Measurements from ENCODE around the gene PRKCA.

Gene PRKCA

DNA sequence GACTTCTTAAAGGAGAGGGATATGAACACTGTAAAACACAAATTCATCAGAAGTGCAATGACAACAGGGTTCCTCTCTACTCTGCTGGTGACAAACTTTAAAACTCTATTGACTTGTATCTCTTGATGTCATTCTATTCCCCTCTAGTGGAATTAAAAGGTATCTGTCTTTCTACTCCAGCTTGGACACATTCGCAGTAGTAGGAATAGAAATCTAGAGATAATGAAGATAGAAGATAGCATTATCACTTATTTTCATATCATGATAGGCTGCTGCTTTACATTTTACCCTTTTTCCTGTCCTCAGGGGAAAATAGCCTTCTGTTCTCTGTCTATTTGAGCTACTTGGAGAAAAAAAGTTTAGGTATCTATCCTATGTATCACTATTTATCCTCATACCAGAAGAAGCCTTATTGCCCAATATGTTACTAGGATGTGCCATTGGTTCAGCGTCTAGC is 322.9 kb downstream of the PRKCA start:
- no peak for DNase-seq (ENCODE audit: low read depth)

DNA sequence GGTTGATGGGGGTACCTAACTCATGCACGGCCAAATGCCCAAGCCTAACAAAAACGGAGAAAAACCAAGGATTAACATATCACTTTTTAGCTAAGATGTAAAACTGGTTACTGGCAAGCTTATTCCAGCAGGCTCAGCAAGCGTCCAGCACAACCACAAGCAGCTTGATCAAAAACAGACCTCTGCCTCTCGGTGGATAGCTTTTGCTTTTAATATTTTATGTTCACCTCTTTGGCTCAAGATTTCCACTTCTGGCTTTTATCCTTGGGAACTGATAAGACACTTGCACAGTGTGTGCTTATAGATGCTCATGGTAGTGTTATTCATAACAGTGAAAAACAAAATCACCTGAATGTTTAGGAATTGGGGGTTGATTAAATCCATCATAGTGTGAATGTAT is 325.6 kb downstream of the PRKCA start:
- DNase-seq (ENCODE audit: low read depth), result no peak

DNA sequence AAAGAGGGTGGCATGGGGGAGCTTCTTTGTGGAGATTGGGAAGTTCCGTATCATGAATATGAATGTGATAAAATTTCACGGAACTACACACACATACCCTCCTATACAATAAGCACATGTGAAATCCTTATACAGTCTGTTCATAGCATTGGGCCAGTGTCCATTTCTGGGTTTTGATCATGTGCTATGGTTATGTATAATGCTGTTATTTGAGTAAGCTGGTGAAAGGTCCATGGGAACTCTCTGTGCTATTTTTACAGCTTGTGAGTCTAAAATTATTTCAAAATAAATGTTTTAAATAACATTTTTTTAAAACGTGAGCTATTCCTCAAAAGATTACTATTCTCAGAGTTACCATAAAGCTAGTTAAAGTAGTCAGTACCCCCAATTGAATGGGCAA is 327.3 kb downstream of the PRKCA start:
- DNase-seq (ENCODE audit: low read depth), result no peak

DNA sequence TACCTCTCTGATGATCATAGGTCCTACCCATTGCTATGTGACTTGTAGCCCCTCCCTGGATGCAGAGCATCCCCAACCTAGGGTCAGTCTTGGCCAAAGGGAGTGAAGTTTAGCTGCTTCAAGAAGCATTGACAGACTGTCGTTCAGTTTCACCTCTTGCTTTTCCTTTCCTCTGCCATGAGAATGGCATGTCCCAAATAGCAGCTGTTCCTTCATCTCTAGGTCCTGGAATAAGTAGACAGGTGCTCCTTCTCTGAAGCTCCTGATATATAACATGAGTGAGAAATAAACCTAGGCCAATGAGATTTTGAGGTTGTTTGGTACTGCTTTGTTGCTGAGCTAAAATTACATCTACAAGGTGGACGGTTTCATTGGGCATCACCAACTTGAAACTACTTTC is 328.0 kb downstream of the PRKCA start:
- DNase-seq (ENCODE audit: low read depth), result no peak

DNA sequence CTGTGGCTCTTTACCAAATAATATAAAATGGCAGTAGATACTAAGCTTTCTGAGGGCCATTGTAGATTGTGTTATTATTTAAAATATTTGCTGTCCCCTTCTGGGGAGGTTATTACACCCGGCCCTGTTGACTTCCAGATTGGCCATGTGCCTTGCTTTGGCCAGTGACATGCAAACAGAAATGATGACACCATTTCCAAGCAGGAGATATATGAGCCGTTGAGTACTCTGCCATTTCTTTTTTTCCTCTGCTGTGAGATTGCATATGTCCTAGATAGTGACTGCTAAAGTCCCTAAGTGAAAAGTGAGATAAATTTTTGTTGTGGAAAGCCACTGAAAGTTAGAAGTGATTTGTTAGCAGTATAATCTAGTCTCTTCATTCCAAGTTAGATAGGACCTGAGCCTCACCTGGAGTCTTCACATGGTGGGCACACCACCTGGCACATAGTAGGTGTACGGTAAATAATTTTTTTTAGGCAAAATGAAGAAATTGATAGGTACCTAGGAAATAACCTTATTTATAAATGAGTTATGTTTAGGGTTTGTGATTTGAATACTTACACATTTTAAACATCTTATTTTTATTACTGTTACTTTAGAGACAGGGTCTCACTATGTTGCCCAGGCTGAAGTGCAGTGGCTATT is 328.5 kb downstream of the PRKCA start:
- no peak for DNase-seq (ENCODE audit: low read depth)

DNA sequence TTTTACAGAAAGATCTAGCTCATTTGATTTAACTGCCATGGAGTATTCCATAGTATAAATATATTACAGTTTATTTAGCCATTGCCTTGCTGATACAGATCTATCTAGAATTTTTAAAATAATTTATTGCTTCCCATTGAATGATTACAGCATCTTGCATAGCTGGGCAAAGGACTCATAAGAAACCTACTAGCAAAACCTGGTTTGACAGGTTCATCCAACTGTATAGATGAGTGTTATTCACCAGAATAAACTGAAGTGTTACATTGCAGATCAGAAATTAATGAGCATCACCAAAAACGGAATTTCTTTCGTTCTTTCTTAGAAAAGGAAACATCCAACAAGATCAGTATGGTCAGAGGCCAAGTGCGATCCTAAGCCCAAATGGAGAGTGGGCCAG is 330.3 kb downstream of the PRKCA start:
- no peak for DNase-seq (ENCODE audit: low read depth)

DNA sequence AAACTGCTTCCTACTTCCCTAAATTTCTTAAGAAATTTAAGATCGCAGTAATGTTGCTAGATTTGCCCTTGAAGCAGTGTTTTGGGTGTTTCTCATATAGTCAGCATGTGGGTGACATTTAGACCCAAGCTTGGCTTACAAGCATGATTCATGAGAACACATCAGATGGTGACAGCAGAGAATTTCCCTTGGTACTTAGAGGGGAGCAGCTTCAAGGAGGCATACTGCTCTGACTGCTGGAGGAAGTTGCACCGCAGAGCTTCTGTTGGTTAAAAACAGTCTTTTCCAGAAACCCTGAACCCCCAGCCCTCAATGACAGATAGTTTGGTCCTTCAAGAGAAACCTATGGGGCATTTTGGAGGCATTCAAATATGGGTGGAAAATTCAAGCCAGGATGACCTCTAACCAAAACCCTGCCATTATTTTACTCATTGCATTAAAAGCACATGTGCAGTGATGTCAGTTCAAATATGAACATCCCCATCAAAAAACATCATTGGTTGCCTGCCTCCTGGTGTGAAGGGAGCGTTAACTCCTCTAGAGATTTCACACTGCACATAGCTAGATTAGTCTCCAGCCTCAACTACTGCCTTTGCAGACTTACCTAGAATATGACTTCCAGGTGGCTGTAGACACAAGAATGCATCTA is 331.0 kb downstream of the PRKCA start:
- no peak for DNase-seq (ENCODE audit: low read depth)

DNA sequence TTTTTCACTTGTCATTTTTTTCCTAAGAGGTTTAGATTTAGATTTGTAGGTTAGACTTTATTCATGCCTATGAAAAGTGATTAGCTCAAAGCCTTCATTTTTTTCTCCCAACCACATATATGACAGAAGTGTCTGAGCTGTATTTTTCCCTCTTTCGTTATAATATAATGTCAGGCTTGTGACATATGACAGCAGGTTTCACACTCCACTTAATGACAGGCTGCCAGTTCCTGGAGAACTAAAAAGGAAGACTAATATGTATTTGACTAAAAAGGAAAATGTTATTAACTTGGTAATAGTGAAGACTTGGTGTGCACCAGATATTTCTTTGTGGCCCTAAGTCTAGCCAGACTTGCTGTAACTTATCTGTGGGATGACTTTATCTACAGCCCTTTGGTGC is 331.8 kb downstream of the PRKCA start:
- no peak for DNase-seq (ENCODE audit: low read depth)

DNA sequence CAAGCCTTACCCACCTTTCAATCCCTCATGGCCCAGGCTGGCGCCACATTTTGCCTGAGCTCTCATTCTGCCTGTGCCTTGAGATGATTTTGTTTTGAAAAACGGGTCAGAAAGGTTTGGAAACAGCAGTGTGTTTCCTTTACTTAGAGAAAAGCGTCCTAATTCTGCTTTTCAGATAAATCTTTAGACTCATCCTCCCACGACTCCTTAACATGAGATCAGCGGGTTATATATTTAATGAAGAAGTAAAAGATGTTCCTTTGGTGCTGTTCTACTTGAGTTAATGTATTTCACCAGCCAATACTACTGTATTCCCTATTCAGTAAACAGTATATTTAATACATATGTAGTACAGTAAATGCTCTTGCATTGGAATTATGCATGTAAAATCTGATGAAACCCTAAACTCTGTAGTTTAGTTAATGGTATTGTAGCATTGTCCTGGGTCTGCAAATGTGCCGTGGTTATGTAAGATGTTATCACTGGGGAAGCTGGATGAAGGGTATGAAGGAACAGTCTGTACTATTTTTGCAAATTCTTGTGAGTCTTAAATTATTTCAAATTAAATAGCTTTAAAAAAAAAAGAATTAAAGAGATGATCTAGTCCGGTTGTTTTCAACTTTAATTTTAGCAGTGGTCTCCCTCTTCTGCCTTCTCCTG is 333.1 kb downstream of the PRKCA start:
- DNase-seq (ENCODE audit: low read depth), result no peak

DNA sequence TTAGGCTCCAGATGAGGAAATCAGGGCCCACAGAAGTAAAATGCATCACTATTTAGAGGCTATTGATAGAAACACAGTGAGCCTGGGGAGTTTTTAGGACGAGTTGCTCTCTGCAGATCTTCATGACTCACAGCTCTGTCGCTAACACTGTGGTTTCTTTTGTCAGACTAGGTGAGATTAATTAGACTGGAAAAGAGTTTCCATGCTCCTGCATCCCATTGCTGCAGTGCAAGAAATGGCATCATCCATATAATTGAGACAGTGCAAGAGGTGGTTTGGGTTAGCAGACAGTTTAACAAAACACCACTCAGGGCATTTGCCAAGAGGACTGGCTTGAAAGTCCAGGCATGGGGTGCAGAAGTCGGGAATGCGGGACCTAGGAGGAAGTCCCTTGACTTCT is 333.7 kb downstream of the PRKCA start:
- no peak for DNase-seq (ENCODE audit: low read depth)

DNA sequence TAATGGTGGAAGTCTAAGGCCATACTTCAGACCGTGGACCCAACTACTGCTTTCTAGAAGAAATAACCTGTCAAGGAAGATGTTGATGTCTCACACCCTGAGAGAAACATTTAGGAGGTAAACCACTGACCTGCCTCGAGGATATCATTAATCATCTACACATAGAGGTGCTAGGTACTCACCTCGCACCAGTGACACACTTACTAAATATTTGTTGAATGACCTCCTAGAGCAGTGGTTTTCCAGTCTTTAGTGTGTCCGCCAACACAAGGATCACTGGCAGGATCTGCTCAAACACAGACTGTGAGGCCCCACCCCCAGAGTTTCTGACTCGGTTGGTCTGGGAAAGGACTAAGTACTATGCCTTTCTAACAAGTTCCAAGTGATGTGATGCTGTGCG is 335.1 kb downstream of the PRKCA start:
- DNase-seq (ENCODE audit: low read depth), result no peak

DNA sequence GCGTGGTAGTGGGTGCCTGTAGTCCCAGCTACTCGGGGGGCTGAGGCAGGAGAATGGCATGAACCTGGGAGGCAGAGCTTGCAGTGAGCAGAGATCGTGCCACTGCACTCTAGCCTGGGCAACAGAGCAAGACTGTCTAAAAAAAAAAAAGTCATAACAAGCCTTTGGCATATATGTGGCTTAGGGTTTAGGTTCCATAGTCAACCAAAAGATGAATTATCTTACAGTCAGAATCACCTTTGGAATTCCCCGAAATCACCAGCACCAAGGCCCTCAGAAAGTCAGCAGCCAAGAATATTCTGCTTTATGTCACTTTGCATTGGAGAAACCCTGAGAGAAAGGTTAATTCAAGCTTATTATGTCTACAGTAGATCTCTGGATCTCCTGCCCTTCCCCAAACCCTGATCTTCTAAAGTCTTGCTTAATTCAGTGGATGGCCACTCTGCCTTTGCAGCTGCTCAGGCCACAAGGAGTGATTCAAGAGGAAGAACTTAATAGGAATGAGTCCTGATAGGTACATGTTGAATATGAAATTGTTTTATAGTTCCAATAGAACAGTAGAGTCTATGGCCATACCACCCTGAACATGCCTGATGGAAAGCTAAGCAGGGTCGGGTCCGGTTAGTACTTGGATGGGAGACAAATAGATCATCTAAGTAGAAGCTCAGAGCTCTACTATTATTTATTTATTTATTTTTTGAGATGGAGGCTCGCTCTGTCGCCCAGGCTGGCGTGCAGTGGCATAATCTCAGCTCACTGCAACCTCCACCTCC is 336.5 kb downstream of the PRKCA start:
- DNase-seq (ENCODE audit: low read depth), result no peak

DNA sequence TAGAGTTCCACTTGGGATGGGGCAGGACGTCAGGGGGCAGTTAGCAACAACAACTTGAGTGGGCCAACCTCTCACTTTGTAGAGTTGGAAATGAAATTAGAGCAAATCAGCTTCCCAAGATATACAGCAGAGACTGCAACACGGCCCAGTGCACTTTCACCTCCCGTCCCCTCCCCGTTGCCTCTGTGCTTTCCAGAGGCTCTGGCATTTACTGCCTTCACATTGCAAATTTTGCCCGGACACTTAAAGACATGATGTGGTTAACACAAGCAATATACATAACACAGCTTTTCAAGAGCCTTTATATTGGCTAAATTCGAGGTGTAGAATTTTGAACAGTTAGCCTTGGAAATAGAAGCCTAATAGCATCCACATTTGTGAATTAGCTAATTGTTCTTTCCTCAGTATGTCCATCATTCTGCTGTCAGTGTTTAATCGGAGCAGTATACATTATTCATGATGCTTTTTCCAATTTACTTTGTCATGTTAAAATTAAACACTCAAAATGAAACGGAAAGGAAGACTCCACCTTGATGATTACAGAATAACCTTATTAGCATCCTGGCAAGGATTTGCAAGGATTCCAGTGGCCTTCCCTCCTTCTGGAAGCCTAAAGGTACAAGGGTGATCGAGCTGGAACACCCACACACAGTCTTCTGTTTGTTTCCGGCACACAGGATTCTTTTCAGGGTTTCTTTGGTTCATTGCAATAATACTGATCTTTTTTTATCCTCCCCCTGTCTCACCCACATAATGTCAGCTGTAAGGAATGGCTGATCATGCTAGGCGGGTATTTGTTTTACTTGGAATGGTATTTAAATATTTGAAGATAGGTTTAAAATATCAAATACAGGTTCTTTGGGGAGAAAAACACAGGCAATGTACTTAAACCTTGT is 341.6 kb downstream of the PRKCA start:
- no peak for DNase-seq (ENCODE audit: low read depth)

DNA sequence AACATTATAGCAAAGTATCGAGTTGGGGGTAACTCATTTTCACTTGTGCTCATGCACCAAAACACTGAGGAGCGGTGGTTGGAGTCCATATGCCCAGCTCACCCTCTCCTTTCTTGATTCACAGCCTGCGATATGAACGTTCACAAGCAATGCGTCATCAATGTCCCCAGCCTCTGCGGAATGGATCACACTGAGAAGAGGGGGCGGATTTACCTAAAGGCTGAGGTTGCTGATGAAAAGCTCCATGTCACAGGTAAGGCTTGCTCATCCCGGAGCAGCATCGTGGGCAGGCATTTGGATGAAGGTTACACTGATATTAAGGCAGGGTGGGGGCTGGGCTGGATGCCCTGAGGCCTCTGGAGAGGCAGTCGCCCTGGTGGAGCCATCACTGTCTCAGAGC is 342.8 kb downstream of the PRKCA start:
- no peak for DNase-seq (ENCODE audit: low read depth)

DNA sequence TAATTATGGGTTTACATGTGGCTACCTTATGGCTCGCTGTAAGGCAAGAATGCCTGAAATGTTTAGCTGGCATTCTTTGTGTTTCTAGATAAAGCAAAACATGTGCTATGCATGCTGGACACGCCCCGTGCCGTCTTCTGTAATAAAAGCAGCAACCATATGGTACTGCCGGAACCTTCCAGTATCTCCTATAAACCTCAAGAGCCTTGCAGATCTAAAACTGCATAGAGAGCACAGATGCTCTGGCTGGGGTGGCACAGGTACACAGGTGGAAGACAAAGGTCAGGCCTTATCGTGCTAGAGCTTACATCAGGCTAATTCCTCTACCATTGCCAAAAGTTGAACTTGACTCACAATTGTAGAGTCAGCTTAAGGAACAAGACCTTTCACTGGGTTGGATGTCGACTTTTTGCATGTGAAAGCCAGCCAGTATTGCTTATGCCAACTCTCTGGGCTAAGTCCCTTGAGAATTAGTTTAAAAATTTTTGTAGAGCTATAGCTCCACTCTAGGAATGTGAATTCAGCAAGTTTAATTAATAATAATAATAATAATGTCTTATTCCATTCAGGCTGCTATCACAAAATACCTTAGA is 345.1 kb downstream of the PRKCA start:
- DNase-seq (ENCODE audit: low read depth), result no peak

DNA sequence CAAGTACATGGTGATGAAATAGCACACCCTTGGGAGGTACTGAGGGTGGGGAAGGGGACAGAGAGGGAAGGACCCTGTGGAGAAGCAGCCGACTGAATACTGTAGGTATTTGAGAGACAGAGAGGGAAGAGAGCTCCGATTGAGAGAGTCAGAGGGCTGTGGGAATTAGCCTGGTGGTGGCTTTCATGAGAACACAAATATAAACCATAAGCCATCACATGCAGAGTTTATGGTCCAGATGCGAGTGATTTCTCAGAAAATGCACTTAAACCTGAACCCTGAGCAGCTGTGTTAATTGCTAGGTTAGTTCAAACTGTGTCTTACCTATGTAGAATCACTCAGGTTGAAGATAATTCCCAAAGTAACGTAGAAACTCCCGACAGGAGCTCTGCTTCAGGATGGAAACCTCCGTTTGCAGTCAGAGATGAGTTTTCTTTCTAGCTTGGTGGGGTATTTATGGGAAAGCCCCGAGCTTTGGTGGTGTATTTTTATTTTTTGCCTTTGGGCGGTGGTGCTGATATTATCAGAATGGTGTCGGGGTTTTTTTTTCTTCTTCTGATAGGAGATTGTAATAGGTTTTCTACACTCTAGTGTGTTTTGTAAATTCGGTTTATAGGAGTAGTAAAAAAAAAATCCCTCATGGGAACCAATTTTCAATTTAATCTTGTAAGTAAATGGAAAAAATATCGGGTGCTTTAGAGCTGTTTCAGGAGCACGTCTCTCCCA is 347.6 kb downstream of the PRKCA start:
- no peak for DNase-seq (ENCODE audit: low read depth)

DNA sequence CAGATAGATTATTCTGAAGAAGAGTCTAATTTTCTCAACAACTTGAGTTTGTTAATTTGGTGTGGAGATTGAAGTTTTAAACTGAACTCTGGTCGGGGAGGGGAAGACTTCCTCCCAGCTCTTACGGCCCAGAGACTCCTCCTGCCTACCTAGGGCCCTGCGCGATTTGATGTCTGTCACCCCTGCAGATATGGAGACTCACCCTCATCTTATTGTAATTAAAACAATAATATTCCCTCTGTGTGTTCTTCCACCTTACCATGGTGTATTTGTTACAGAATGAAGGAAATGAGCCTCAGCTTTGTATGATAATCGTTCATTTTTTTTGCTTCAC is 348.1 kb downstream of the PRKCA start:
- DNase-seq (ENCODE audit: low read depth), result no peak

DNA sequence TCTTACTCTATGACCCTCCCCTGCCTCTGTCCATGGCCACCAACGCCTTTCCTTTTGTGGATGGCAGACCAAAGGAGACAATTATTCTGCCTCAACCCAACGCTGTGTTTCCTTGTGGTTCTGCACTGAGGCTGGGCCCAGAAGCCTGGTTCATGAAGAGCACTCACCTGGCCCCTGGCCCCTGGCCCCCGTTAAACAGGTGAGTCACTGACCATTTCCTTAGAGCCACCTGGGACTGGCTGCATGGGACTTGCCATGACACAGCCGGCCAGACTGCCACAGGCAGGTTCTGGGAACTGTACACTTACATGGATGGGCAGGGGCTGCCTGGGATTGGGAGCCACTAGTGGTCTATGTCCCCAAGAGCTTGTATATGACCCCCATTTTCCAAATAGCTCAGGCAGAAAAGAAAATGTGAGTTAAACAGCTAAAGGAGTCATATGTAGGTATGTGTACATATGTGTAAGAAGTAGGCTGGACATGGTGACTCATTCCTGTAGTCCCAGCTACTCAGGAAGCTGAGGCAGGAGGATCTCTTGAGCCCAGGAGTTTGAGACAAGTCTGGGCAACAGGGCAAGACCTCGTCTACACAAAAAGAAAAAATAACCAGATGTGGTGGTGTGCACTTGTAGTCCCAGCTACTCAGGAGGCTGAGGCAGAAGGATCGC is 350.6 kb downstream of the PRKCA start:
- DNase-seq (ENCODE audit: low read depth), result no peak

DNA sequence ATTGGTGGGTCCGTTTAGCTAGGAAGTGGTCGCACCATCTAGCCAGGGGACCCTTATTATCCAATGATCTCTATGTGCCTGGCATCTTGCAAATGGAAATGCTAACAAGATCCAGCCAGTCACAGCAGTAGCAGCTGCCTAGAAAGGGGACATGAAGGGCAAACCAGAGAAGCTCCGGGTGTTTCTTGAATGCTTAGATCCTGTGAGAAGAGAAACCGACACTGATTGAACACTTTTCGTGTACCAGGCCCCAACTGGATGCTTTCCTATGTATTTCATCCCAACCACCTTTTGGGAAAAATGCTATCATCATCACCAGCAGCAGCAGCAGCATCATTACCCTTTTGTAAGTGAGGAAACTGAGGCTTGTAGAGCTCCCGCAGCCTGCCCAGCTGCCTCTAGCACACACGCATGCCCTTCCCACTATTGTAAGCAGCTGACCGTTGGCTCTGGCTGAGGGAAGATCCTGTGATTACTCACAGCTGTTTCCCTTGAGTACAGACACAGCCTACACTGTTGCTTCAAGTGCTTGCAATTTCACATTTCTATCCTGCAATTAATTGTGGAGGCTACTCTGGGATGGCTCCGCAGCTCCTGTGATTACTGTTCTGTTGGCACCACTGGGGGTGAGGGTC is 351.8 kb downstream of the PRKCA start:
- DNase-seq (ENCODE audit: low read depth), result no peak

DNA sequence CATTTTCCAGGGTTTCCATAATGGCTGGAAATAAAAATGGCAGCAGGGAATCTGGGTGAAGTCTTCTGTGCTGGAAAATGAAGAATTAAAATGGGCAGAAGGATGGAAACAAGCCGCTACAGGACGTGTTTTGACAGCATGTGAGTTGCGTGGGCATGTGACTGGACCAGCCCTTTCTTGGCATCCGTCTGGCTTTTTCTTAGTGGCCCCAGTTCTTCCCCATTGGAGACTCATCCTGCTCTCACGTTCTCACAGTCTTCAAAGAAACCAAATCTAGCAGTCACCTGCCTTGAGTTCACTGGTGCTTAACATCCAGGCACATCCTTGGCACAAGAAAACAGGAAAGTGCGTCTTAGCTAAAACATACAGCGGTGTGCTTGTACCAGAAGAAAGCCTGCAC is 352.4 kb downstream of the PRKCA start:
- no peak for DNase-seq (ENCODE audit: low read depth)

Measured in stimulated activated CD8-positive, alpha-beta memory T cell treated with anti-CD3 and anti-CD28 coated beads, Interleukin-4, amount 100 ng/mL, for 24 hours (primary cell).